Measurements from ENCODE around the gene TRIM72. TPM values are rescaled to one million over a fixed set of nuclear protein-coding genes. Genes with fewer than 3 reads are reported as not detected.

Gene TRIM72
- total and polyA plus RNA-seq, 9 of the 15 experiments (the other 6 are each of a cell fraction or from before 2014, with no cell fraction given), result under 0.01 TPM; not detected in 8

DNA sequence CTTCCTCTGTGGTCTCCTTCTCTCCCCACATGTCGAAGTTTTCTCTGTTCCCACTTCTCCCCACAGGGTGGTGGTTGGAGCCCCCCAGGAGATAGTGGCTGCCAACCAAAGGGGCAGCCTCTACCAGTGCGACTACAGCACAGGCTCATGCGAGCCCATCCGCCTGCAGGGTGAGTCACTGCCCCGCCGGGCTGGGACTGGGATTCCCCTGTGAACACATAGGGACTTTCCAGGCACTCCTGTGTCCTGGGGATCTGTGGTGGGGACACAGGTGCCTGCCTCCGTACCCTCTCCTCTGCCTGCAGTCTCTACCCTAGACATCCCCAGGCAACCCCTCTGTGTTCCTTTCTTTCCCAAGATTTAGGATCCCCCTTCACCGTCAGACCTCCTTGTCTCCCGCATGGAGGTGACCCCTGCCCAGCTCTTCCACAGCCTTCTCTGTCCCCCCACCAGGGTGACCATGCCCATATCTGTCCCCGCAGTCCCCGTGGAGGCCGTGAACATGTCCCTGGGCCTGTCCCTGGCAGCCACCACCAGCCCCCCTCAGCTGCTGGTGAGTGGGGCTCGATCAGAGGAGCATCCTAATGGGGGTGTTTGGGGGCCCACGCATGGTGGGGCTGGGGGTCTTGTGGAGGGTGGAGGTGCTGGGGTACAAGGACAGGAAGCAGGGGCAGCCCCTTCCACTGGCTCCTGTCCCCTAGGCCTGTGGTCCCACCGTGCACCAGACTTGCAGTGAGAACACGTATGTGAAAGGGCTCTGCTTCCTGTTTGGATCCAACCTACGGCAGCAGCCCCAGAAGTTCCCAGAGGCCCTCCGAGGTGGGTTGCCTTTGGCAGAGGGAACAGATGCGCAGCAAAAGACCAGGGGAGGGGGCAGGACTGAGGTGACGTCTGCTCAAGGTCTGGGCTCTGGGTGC lies 51.7 kb downstream of the TRIM72 start:
- no TSS peak for BruUV-seq (replicated peaks)
- no peaks in the 10 kb centered on the region for H3K9me3 ChIP-seq (replicated peaks; ENCODE audit: control insufficient read depth, insufficient read depth, low read depth, low read length)
- in situ Hi-C loops (cut with MboI), result no loop called here
- H4K20me1 ChIP-seq (replicated peaks; ENCODE audit: control insufficient read depth, insufficient read depth, low read length), result no peaks in the 10 kb centered on the region
- no peaks in the 10 kb centered on the region for H3K9me1 ChIP-seq (ENCODE audit: control insufficient read depth, insufficient read depth, low read length)
- no peak for TF ChIP-seq ZNF449 (CRISPR knock-in tag; IDR thresholded peaks at IDR 0.05)
- TF ChIP-seq CHD1 (IDR thresholded peaks at IDR 0.05; ENCODE audit: low read length), result no peak
- TF ChIP-seq XRCC3 (IDR thresholded peaks at IDR 0.05), result no peak
- TF ChIP-seq, protein P1, sequence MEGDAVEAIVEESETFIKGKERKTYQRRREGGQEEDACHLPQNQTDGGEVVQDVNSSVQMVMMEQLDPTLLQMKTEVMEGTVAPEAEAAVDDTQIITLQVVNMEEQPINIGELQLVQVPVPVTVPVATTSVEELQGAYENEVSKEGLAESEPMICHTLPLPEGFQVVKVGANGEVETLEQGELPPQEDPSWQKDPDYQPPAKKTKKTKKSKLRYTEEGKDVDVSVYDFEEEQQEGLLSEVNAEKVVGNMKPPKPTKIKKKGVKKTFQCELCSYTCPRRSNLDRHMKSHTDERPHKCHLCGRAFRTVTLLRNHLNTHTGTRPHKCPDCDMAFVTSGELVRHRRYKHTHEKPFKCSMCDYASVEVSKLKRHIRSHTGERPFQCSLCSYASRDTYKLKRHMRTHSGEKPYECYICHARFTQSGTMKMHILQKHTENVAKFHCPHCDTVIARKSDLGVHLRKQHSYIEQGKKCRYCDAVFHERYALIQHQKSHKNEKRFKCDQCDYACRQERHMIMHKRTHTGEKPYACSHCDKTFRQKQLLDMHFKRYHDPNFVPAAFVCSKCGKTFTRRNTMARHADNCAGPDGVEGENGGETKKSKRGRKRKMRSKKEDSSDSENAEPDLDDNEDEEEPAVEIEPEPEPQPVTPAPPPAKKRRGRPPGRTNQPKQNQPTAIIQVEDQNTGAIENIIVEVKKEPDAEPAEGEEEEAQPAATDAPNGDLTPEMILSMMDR (IDR thresholded peaks at IDR 0.05 in 2 of 3, conservative IDR thresholded peaks at IDR 0.05 in 1 of 3; ENCODE audit: insufficient read depth in 2 of 3, low read depth in 1 of 3, low read length in 3 of 3), result peak in 1 of 3 experiments; percentile 2; a peak in 1 of 6 replicates
- peak; percentile 27; the same call in 1 of the 2 replicates for TF ChIP-seq ATF3 (IDR thresholded peaks at IDR 0.05)
- no peak for TF ChIP-seq ATF3 (CRISPR knock-in tag; conservative IDR thresholded peaks at IDR 0.05)
- DNase-seq (ENCODE audit: extremely low read depth in 1 of 4, low spot score in 3 of 4) (peak in 1 of 4 experiments; percentile 3), FAIRE-seq (no peak), ATAC-seq (no peak; the same call in 2 of the 3 replicates)
- H3K4me2 ChIP-seq (ENCODE audit: insufficient read depth, low read length), result no peak overlapping the region
- H3K4me3 ChIP-seq, result no peak overlapping the region
- no peaks in the 10 kb centered on the region for H3K79me2 ChIP-seq (ENCODE audit: control insufficient read depth, insufficient read depth, low read length)
- H3K9ac ChIP-seq (ENCODE audit: insufficient read depth in 1 of 2, low read depth in 2 of 2, low read length in 2 of 2), result peak overlapping the region in 1 of 2 experiments; percentile 55; a peak in 2 of 4 replicates
- intact Hi-C loops (cut with micrococcal nuclease), result no loop called here
- H3K4me1 ChIP-seq (replicated peaks in 1 of 2; ENCODE audit: control insufficient read depth in 2 of 2, insufficient read depth in 2 of 2, low read length in 2 of 2), result peaks cover 1 to 3% of the 10 kb centered on the region in 2 experiments; a peak in 4 of 5 replicates
- H3K27me3 ChIP-seq (ENCODE audit: control insufficient read depth in 2 of 2, insufficient read depth in 2 of 2, low read length in 2 of 2), result peaks cover 6 to 9% of the 10 kb centered on the region in 2 experiments; a peak in 4 of 5 replicates
- CTCF ChIA-PET (ENCODE audit: low intra/inter-chr PET ratio), result no interaction called here
- no peaks in the 10 kb centered on the region for H3K36me3 ChIP-seq (ENCODE audit: control insufficient read depth, insufficient read depth, low read length)
- POLR2A ChIA-PET, result interaction anchor here (0.6 to 2.7 kb wide), 2 partner anchors 10 to 11 kb away, joined by 3 to 11 read pairs; no protein-coding TSS in a partner anchor
- WGBS (ENCODE audit: insufficient coverage, low coverage, missing lambda C conversion rate), result 56% methylated on average over 19 of the region's 20 CpGs
- no peak overlapping the region for H3K27ac ChIP-seq (ENCODE audit: extremely low read depth, low read depth, low read length)
- H2AFZ ChIP-seq (ENCODE audit: low read depth, low read length), result no peak overlapping the region

All from K562 (cell line).